Endothelial cell of umbilical vein (primary cell): ENCODE data around the gene DRAP1. TPM values are rescaled to one million over a fixed set of nuclear protein-coding genes. Genes with fewer than 3 reads are reported as not detected.

Experiments
- BruUV-seq: library from RNA; stranded (reverse); fragments of 400-500 nt; replicated peaks from 2 replicates; lab custom pipeline; 2021; lab: Mats Ljungman, UMichigan
- CTCF ChIA-PET: fragments of 300-600, 350-600 bp; sonication (Branson Sonifier 250); formaldehyde crosslinking; loops from one replicate; lab custom pipeline; 2021; ENCODE audit warnings: antibody characterized with exemption, inconsistent platforms; lab: Charles Lee
- POLR2A ChIA-PET: fragments of 300-600, 350-600 bp; sonication (Branson Sonifier 250); formaldehyde crosslinking; loops from one replicate; lab custom pipeline; 2021; ENCODE audit warnings: antibody characterized with exemption, inconsistent platforms; lab: Charles Lee
- DNase-seq: peaks from one replicate; pipeline ENCODE4 v3.0.0-alpha.2; 2011; ENCODE audit warnings: low read depth, low spot score
- FAIRE-seq: peaks from 2 replicates; lab custom pipeline; 2011; peaks lifted over from hg19 to GRCh38; lab: Jason Lieb, UNC
- H2AFZ ChIP-seq: 2 replicates; pipeline ENCODE4 v1.6.0; 2012; ENCODE audit warnings: low read depth, low read length, control low read depth, inconsistent platforms
- H3K27ac ChIP-seq: 2 replicates; pipeline ENCODE4 v1.5.1; 2011; ENCODE audit warnings: low read depth, mild to moderate bottlenecking, control low read depth, low read length, moderate library complexity; ENCODE audit not compliant: insufficient read depth
- H3K27me3 ChIP-seq, 2 experiments: 2 replicates each; pipeline versions ENCODE4 v1.6.0 to v1.6.1; 2011; ENCODE audit warnings: low read length in 2 of 2, mixed read lengths in 1 of 2; ENCODE audit not compliant: control insufficient read depth in 2 of 2, insufficient read depth in 2 of 2
- H3K36me3 ChIP-seq, 2 experiments: 2 replicates in 1 of 2; 3 replicates in 1 of 2; pipeline ENCODE4 v1.5.1; 2011; ENCODE audit warnings: low read length in 2 of 2, mild to moderate bottlenecking in 1 of 2, moderate library complexity in 1 of 2; ENCODE audit not compliant: control insufficient read depth in 2 of 2, insufficient read depth in 2 of 2; ENCODE audit errors: extremely low read depth in 1 of 2
- H3K4me1 ChIP-seq: 3 replicates; pipeline ENCODE4 v1.5.1; 2011; ENCODE audit warnings: mild to moderate bottlenecking, low read length; ENCODE audit not compliant: control insufficient read depth, insufficient read depth; ENCODE audit errors: extremely low read depth
- H3K4me2 ChIP-seq: 2 replicates; pipeline ENCODE4 v1.6.1; 2011; ENCODE audit warnings: low read length, control low read depth, mixed read lengths; ENCODE audit not compliant: insufficient read depth
- H3K4me3 ChIP-seq, 3 experiments: fragments of 200-600 bp in 1 of 3; sonication (generic), shearing (Covaris generic) in 1 of 3; replicated peaks in 1 of 3; 2 replicates each; pipeline ENCODE4 v1.5.1; 2011 to 2016; ENCODE audit warnings: control low read depth in 3 of 3, low read length in 3 of 3, mild to moderate bottlenecking in 2 of 3, inconsistent platforms in 1 of 3, low read depth in 1 of 3, moderate library complexity in 1 of 3; ENCODE audit not compliant: insufficient read depth in 1 of 3
- H3K79me2 ChIP-seq: 2 replicates; pipeline ENCODE4 v1.6.0; 2012; ENCODE audit warnings: low read length, inconsistent platforms; ENCODE audit not compliant: control insufficient read depth, insufficient read depth
- H3K9ac ChIP-seq: replicated peaks from 2 replicates; pipeline ENCODE3; 2011; ENCODE audit warnings: low read length, control low read depth; ENCODE audit not compliant: insufficient read depth; ENCODE audit errors: extremely low read depth
- H3K9me1 ChIP-seq: replicated peaks from 3 replicates; pipeline ENCODE4 v1.6.0; 2011; ENCODE audit warnings: mild to moderate bottlenecking, low read length; ENCODE audit not compliant: control insufficient read depth, insufficient read depth; ENCODE audit errors: extremely low read depth
- H3K9me3 ChIP-seq: replicated peaks from 2 replicates; pipeline ENCODE4 v1.5.1; 2012; ENCODE audit warnings: low read length, inconsistent platforms; ENCODE audit not compliant: control insufficient read depth, insufficient read depth
- H4K20me1 ChIP-seq: replicated peaks from 2 replicates; pipeline ENCODE3; 2011; ENCODE audit warnings: mild to moderate bottlenecking, low read length; ENCODE audit not compliant: control insufficient read depth, insufficient read depth; ENCODE audit errors: extremely low read depth
- EZH2 ChIP-seq: IDR thresholded peaks from 2 replicates; pipeline ENCODE4 v1.6.1; 2012; ENCODE audit warnings: borderline replicate concordance, low read depth, mild to moderate bottlenecking, moderate library complexity, low read length, inconsistent platforms; ENCODE audit not compliant: severe bottlenecking
- FOS ChIP-seq: IDR thresholded peaks from 2 replicates; pipeline ENCODE4 v1.6.1; 2011; ENCODE audit warnings: mild to moderate bottlenecking, low read length, moderate library complexity, borderline replicate concordance; ENCODE audit not compliant: insufficient read depth
- GATA2 ChIP-seq: IDR thresholded peaks from 2 replicates; pipeline ENCODE4 v1.7.0; 2011; ENCODE audit warnings: low read depth, mild to moderate bottlenecking, moderate library complexity, mixed read lengths, low read length; ENCODE audit not compliant: insufficient read length, insufficient read depth
- JUN ChIP-seq: IDR thresholded peaks from 2 replicates; pipeline ENCODE4 v1.6.1; 2011; ENCODE audit warnings: borderline replicate concordance, low read depth; ENCODE audit not compliant: insufficient read length, insufficient read depth
- MYC ChIP-seq: IDR thresholded peaks from one replicate; pipeline ENCODE4 v1.6.1; 2011; ENCODE audit warnings: mild to moderate bottlenecking, low read depth, low read length
- POLR2A ChIP-seq: IDR thresholded peaks from 2 replicates; pipeline ENCODE4 v1.6.1; 2012; ENCODE audit warnings: low read depth, mild to moderate bottlenecking, control low read depth, low read length
- POLR2AphosphoS5 ChIP-seq: IDR thresholded peaks from 2 replicates; pipeline ENCODE4 v1.6.1; 2012; ENCODE audit warnings: low read depth, mild to moderate bottlenecking, control low read depth, low read length, moderate library complexity; ENCODE audit not compliant: insufficient read depth
- dilution Hi-C: fragments of 300-500 bp; cut with MboI; formaldehyde crosslinking; loops from one replicate; pipeline ENCODE4 v1.15.0; 2019; ENCODE audit warnings: low sequenced_read_pairs; ENCODE audit not compliant: extremely low pct_ligation_motif_present
- intact Hi-C: fragments of 100-400 bp; cut with micrococcal nuclease; formaldehyde crosslinking; loops from one replicate; pipeline ENCODE4 v1.10.0; 2022
- polyA plus RNA-seq, 4 experiments: library from polyadenylated mRNA; depleted of rRNA in 3 of 4; stranded (reverse) in 3 of 4; unstranded in 1 of 4; fragments of >200 nt; gene quantifications; 2 replicates each; pipeline versions ENCODE4 v1.2.1 to v1.2.3, GENCODE V29; 2011 to 2012; ENCODE audit warnings: missing spikeins in 1 of 4
- total RNA-seq: library from RNA; stranded (reverse); gene quantifications from 2 replicates; pipeline ENCODE4 v1.2.3, GENCODE V29; 2021
- TF ChIP-seq, protein P1 (sequence below), 2 donors: IDR thresholded peaks; 1 replicate in 1 of 2; 2 replicates in 1 of 2; pipeline ENCODE4 v1.5.1; 2011; ENCODE audit warnings: low read length in 2 of 2, mild to moderate bottlenecking in 2 of 2, moderate library complexity in 2 of 2, control low read depth in 1 of 2, inconsistent platforms in 1 of 2, low read depth in 1 of 2; ENCODE audit not compliant: insufficient read depth in 1 of 2; ENCODE audit errors: extremely low read depth in 1 of 2
- TF ChIP-seq, protein P2 (sequence below): IDR thresholded peaks from 2 replicates; pipeline ENCODE4 v1.6.1; 2011; ENCODE audit not compliant: insufficient read depth, insufficient read length

DRAP1 gene
- total and polyA plus RNA-seq, 2 donors (not counting 3 experiments of a cell fraction or from before 2014, with no cell fraction given): 74.9 to 114 TPM

DNA sequence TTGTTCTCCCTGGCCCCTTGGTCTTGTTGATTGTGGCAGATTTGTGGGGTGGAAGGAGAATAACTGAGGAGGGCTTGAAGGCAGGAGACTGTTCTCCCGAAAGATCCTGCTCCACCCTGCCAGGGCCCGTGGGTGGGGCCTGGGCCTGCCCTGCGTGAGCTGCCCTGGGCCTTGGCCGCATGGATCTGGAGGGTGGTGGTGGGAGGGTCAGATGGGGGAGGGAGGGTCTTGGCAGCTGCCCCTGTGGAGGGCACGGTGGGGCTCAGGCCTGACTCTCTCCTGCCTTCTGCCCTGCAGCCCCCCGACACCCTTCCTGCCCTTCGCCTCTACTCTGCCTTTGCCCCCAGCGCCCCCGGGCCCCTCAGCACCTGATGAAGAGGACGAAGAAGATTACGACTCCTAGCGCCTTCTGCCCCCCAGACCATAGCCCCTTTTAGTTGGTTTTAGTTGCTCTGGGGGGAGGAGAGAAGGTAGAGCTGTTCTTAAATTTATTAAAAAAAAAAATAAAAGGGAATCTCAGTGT lies 1.9 kb downstream of the DRAP1 start:
- H3K4me3 ChIP-seq: no peak overlapping the region
- dilution Hi-C loops (no loop called here), intact Hi-C loops (no loop called here)
- H3K4me1 ChIP-seq: peaks cover 34% of the 10 kb centered on the region
- POLR2A ChIA-PET: no interaction called here
- BruUV-seq: no TSS peak
- H3K4me2 ChIP-seq: no peak overlapping the region
- peaks cover 37% of the 10 kb centered on the region for H3K79me2 ChIP-seq
- H3K27ac ChIP-seq: no peak overlapping the region
- H3K9me1 ChIP-seq: no peaks in the 10 kb centered on the region
- H2AFZ ChIP-seq: no peak overlapping the region
- DNase-seq: no peak
- FAIRE-seq: no peak
- CTCF ChIA-PET: interaction anchor here (1.3 kb wide), 1 partner anchor 37 kb away, joined by 3 read pairs; no protein-coding TSS in a partner anchor
- H4K20me1 ChIP-seq: no peaks in the 10 kb centered on the region
- no peak overlapping the region for H3K9ac ChIP-seq
- peaks cover 6 to 11% of the 10 kb centered on the region in 2 experiments for H3K36me3 ChIP-seq
- no peak for TF ChIP-seq FOS
- no peak for TF ChIP-seq POLR2AphosphoS5
- TF ChIP-seq, protein P1, sequence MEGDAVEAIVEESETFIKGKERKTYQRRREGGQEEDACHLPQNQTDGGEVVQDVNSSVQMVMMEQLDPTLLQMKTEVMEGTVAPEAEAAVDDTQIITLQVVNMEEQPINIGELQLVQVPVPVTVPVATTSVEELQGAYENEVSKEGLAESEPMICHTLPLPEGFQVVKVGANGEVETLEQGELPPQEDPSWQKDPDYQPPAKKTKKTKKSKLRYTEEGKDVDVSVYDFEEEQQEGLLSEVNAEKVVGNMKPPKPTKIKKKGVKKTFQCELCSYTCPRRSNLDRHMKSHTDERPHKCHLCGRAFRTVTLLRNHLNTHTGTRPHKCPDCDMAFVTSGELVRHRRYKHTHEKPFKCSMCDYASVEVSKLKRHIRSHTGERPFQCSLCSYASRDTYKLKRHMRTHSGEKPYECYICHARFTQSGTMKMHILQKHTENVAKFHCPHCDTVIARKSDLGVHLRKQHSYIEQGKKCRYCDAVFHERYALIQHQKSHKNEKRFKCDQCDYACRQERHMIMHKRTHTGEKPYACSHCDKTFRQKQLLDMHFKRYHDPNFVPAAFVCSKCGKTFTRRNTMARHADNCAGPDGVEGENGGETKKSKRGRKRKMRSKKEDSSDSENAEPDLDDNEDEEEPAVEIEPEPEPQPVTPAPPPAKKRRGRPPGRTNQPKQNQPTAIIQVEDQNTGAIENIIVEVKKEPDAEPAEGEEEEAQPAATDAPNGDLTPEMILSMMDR (IDR thresholded peaks at IDR 0.05; ENCODE audit: extremely low read depth in 1 of 2, insufficient read depth in 1 of 2, low read depth in 1 of 2, low read length in 2 of 2): no peak
- no peak for TF ChIP-seq JUN
- no peak for TF ChIP-seq POLR2A
- TF ChIP-seq, protein P2, sequence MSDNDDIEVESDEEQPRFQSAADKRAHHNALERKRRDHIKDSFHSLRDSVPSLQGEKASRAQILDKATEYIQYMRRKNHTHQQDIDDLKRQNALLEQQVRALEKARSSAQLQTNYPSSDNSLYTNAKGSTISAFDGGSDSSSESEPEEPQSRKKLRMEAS: no peak
- no peak for TF ChIP-seq GATA2
- TF ChIP-seq EZH2: no peak
- no peak for TF ChIP-seq MYC
- H3K9me3 ChIP-seq: no peaks in the 10 kb centered on the region
- no peaks in the 10 kb centered on the region for H3K27me3 ChIP-seq
